GM23338 (cell line): ENCODE data around the gene TREML4. TPM values are rescaled to one million over a fixed set of nuclear protein-coding genes. Genes with fewer than 3 reads are reported as not detected.

Experiments
- ATAC-seq: fragments of 200-7000 bp; cut with Tn5 transposase; 3 replicates; pipeline ENCODE4 v1.9.1; 2020
- DNase-seq: peaks from one replicate; pipeline ENCODE4 v3.0.0-alpha.2; 2015; ENCODE audit warnings: low spot score
- H2AFZ ChIP-seq: fragments of 200-600 bp; sonication (generic); 2 replicates; pipeline ENCODE4 v1.8.0; 2016; ENCODE audit warnings: antibody characterized with exemption, mild to moderate bottlenecking, moderate library complexity
- H3F3A ChIP-seq: fragments of 200-600 bp; sonication (generic); replicated peaks from 2 replicates; pipeline ENCODE4 v1.8.0; 2017; ENCODE audit warnings: antibody characterized with exemption, mixed run types, low read depth
- H3K27ac ChIP-seq: fragments of 200-600 bp; sonication (generic); 2 replicates; pipeline ENCODE4 v1.6.1; 2016; ENCODE audit warnings: low read depth
- H3K27me3 ChIP-seq: fragments of 200-600 bp; sonication (generic); 2 replicates; pipeline ENCODE4 v1.8.0; 2016; ENCODE audit warnings: mild to moderate bottlenecking, mixed run types, moderate library complexity; ENCODE audit not compliant: insufficient read depth
- H3K36me3 ChIP-seq: fragments of 200-600 bp; sonication (generic); 2 replicates; pipeline ENCODE4 v1.8.0; 2016; ENCODE audit warnings: mild to moderate bottlenecking; ENCODE audit not compliant: insufficient read depth
- H3K4me1 ChIP-seq: fragments of 200-600 bp; sonication (generic); 2 replicates; pipeline ENCODE4 v1.8.0; 2016; ENCODE audit warnings: mild to moderate bottlenecking, moderate library complexity; ENCODE audit not compliant: insufficient read depth
- H3K4me2 ChIP-seq: fragments of 200-600 bp; sonication (generic); 2 replicates; pipeline ENCODE4 v1.7.1; 2017; ENCODE audit warnings: mixed run types
- H3K4me3 ChIP-seq: fragments of 200-600 bp; sonication (generic); 2 replicates; pipeline ENCODE4 v1.6.1; 2016; ENCODE audit warnings: mixed run types
- H3K79me2 ChIP-seq: fragments of 200-600 bp; sonication (generic); replicated peaks from 2 replicates; pipeline ENCODE4 v1.8.0; 2017; ENCODE audit warnings: mild to moderate bottlenecking; ENCODE audit not compliant: insufficient read depth
- H3K9me2 ChIP-seq: fragments of 200-600 bp; sonication (generic); 2 replicates; pipeline ENCODE4 v1.8.0; 2017; ENCODE audit not compliant: insufficient read depth
- H4K20me1 ChIP-seq: fragments of 200-600 bp; sonication (generic); replicated peaks from 2 replicates; pipeline ENCODE4 v1.8.0; 2017; ENCODE audit warnings: mild to moderate bottlenecking; ENCODE audit not compliant: insufficient read depth
- H3K27ac Mint-ChIP-seq: 2 replicates; pipeline ENCODE4 v1.8.0; 2020; ENCODE audit warnings: inconsistent platforms, mild to moderate bottlenecking, moderate library complexity, mixed read lengths
- H3K27me3 Mint-ChIP-seq: 3 replicates; pipeline ENCODE4 v1.8.0; 2022; ENCODE audit warnings: low read depth, mild to moderate bottlenecking, moderate library complexity, mixed read lengths, inconsistent platforms; ENCODE audit not compliant: insufficient read depth, poor library complexity
- H3K36me3 Mint-ChIP-seq: 3 replicates; pipeline ENCODE4 v1.8.0; 2021; ENCODE audit warnings: low read depth, mild to moderate bottlenecking, inconsistent platforms, moderate library complexity, mixed read lengths
- H3K4me1 Mint-ChIP-seq: 3 replicates; pipeline ENCODE4 v1.8.0; 2020; ENCODE audit warnings: mild to moderate bottlenecking, inconsistent platforms, mixed read lengths
- H3K4me3 Mint-ChIP-seq: 3 replicates; pipeline ENCODE4 v1.8.0; 2021; ENCODE audit warnings: moderate library complexity, mild to moderate bottlenecking, inconsistent platforms, mixed read lengths
- H3K9me3 Mint-ChIP-seq: 3 replicates; pipeline ENCODE4 v1.8.0; 2020; ENCODE audit warnings: moderate library complexity, mild to moderate bottlenecking, inconsistent platforms, mixed read lengths
- CREB1 ChIP-seq: fragments of 250-450 bp; sonication (Bioruptor Pico); IDR thresholded peaks from 2 replicates; pipeline ENCODE4 v1.5.0; 2020; ENCODE audit warnings: low read depth, mild to moderate bottlenecking, moderate library complexity
- CTCF ChIP-seq, 2 experiments: fragments of 200-600 bp in 1 of 2; sonication (generic) in 1 of 2; conservative IDR thresholded peaks; 2 replicates each; pipeline versions ENCODE4 v1.5.1 to v1.6.1; 2016 to 2017; ENCODE audit warnings: antibody characterized with exemption in 2 of 2, low read depth in 2 of 2, mild to moderate bottlenecking in 2 of 2, moderate library complexity in 1 of 2
- EZH2 ChIP-seq: fragments of 200-600 bp; sonication (generic); IDR thresholded peaks from one replicate; pipeline ENCODE4 v1.8.0; 2017; ENCODE audit warnings: antibody characterized with exemption, mild to moderate bottlenecking, low read depth; ENCODE audit not compliant: unreplicated experiment
- EZH2phosphoT487 ChIP-seq: fragments of 200-600 bp; sonication (generic); IDR thresholded peaks from one replicate; pipeline ENCODE4 v1.8.1; 2018; ENCODE audit warnings: antibody characterized with exemption; ENCODE audit not compliant: unreplicated experiment
- JUNB ChIP-seq: IDR thresholded peaks from one replicate; pipeline ENCODE4 v1.6.1; 2016; ENCODE audit warnings: antibody characterized with exemption; ENCODE audit not compliant: unreplicated experiment
- NANOG ChIP-seq: IDR thresholded peaks from 2 replicates; pipeline ENCODE4 v1.6.1; 2016; ENCODE audit warnings: antibody characterized with exemption, borderline replicate concordance
- POLR2AphosphoS5 ChIP-seq: IDR thresholded peaks from 2 replicates; pipeline ENCODE4 v1.6.1; 2016; ENCODE audit warnings: antibody characterized with exemption, low read depth
- REST ChIP-seq: IDR thresholded peaks from one replicate; pipeline ENCODE4 v1.6.1; 2018; ENCODE audit warnings: antibody characterized with exemption; ENCODE audit not compliant: unreplicated experiment
- STAT1 ChIP-seq: IDR thresholded peaks from one replicate; pipeline ENCODE4 v1.6.1; 2016; ENCODE audit warnings: antibody characterized with exemption; ENCODE audit not compliant: unreplicated experiment
- ZNF114 ChIP-seq: fragments of 250-450 bp; sonication (Bioruptor Pico); IDR thresholded peaks from 2 replicates; pipeline ENCODE4 v1.5.0; 2020; ENCODE audit warnings: mild to moderate bottlenecking, moderate library complexity
- ZNF331 ChIP-seq: fragments of 250-450 bp; sonication (Bioruptor Pico); IDR thresholded peaks from 2 replicates; pipeline ENCODE4 v1.5.0; 2020; ENCODE audit warnings: low read depth, mild to moderate bottlenecking, moderate library complexity
- polyA plus RNA-seq: library from polyadenylated mRNA; unstranded; fragments of >200 nt; fragmentation: Nextera tagmentation; extraction: Ambion mirVana; gene quantifications from 2 replicates; pipeline ENCODE4 v1.2.1, GENCODE V29; 2016
- total RNA-seq: library from RNA; depleted of rRNA; stranded (reverse); fragments of >200 nt; shearing (Covaris generic); gene quantifications from 2 replicates; pipeline ENCODE4 v1.2.3, GENCODE V29; 2014
- TF ChIP-seq, protein P1 (sequence below): fragments of 250-450 bp; sonication (Bioruptor Pico); IDR thresholded peaks from 2 replicates; pipeline ENCODE4 v1.5.0; 2020; ENCODE audit warnings: mild to moderate bottlenecking, moderate library complexity
- TF ChIP-seq, protein P2 (sequence below): IDR thresholded peaks from 2 replicates; pipeline ENCODE4 v1.6.1; 2016; ENCODE audit warnings: antibody characterized with exemption

Gene TREML4
- total and polyA plus RNA-seq, 2 experiments from 2014 or later = not detected

- Mint-ChIP-seq H3K4me1 (no peaks in the 10 kb centered on the region), H3K27me3 (no peaks in the 10 kb centered on the region), H3K9me3 (peaks cover 16% of the 10 kb centered on the region), H3K4me3 (no peak overlapping the region), H3K27ac (no peak overlapping the region), H3K36me3 (peaks cover 8% of the 10 kb centered on the region; the same call in 2 of the 3 replicates)
- H3K79me2 ChIP-seq = no peaks in the 10 kb centered on the region
- no peak overlapping the region for H3K27ac ChIP-seq
- peaks cover 6% of the 10 kb centered on the region; the same call in 1 of the 2 replicates for H3K9me2 ChIP-seq
- no peak for TF ChIP-seq EZH2phosphoT487
- TF ChIP-seq, protein P1, sequence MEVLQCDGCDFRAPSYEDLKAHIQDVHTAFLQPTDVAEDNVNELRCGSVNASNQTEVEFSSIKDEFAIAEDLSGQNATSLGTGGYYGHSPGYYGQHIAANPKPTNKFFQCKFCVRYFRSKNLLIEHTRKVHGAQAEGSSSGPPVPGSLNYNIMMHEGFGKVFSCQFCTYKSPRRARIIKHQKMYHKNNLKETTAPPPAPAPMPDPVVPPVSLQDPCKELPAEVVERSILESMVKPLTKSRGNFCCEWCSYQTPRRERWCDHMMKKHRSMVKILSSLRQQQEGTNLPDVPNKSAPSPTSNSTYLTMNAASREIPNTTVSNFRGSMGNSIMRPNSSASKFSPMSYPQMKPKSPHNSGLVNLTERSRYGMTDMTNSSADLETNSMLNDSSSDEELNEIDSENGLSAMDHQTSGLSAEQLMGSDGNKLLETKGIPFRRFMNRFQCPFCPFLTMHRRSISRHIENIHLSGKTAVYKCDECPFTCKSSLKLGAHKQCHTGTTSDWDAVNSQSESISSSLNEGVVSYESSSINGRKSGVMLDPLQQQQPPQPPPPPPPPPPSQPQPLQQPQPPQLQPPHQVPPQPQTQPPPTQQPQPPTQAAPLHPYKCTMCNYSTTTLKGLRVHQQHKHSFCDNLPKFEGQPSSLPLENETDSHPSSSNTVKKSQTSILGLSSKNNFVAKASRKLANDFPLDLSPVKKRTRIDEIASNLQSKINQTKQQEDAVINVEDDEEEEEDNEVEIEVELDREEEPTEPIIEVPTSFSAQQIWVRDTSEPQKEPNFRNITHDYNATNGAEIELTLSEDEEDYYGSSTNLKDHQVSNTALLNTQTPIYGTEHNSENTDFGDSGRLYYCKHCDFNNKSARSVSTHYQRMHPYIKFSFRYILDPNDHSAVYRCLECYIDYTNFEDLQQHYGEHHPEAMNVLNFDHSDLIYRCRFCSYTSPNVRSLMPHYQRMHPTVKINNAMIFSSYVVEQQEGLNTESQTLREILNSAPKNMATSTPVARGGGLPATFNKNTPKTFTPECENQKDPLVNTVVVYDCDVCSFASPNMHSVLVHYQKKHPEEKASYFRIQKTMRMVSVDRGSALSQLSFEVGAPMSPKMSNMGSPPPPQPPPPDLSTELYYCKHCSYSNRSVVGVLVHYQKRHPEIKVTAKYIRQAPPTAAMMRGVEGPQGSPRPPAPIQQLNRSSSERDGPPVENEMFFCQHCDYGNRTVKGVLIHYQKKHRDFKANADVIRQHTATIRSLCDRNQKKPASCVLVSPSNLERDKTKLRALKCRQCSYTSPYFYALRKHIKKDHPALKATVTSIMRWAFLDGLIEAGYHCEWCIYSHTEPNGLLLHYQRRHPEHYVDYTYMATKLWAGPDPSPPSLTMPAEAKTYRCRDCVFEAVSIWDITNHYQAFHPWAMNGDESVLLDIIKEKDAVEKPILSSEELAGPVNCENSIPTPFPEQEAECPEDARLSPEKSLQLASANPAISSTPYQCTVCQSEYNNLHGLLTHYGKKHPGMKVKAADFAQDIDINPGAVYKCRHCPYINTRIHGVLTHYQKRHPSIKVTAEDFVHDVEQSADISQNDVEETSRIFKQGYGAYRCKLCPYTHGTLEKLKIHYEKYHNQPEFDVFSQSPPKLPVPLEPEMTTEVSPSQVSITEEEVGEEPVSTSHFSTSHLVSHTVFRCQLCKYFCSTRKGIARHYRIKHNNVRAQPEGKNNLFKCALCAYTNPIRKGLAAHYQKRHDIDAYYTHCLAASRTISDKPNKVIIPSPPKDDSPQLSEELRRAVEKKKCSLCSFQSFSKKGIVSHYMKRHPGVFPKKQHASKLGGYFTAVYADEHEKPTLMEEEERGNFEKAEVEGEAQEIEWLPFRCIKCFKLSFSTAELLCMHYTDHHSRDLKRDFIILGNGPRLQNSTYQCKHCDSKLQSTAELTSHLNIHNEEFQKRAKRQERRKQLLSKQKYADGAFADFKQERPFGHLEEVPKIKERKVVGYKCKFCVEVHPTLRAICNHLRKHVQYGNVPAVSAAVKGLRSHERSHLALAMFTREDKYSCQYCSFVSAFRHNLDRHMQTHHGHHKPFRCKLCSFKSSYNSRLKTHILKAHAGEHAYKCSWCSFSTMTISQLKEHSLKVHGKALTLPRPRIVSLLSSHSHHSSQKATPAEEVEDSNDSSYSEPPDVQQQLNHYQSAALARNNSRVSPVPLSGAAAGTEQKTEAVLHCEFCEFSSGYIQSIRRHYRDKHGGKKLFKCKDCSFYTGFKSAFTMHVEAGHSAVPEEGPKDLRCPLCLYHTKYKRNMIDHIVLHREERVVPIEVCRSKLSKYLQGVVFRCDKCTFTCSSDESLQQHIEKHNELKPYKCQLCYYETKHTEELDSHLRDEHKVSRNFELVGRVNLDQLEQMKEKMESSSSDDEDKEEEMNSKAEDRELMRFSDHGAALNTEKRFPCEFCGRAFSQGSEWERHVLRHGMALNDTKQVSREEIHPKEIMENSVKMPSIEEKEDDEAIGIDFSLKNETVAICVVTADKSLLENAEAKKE (CRISPR knock-in tag) = no peak
- no peak for TF ChIP-seq ZNF114 (CRISPR knock-in tag)
- no peak for TF ChIP-seq JUNB
- TF ChIP-seq CREB1 = no peak
- TF ChIP-seq, protein P2, sequence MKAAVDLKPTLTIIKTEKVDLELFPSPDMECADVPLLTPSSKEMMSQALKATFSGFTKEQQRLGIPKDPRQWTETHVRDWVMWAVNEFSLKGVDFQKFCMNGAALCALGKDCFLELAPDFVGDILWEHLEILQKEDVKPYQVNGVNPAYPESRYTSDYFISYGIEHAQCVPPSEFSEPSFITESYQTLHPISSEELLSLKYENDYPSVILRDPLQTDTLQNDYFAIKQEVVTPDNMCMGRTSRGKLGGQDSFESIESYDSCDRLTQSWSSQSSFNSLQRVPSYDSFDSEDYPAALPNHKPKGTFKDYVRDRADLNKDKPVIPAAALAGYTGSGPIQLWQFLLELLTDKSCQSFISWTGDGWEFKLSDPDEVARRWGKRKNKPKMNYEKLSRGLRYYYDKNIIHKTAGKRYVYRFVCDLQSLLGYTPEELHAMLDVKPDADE = no peak
- TF ChIP-seq CTCF (conservative IDR thresholded peaks at IDR 0.05; ENCODE audit: low read depth in 2 of 2) = no peak
- TF ChIP-seq STAT1 = no peak
- no peak for TF ChIP-seq NANOG
- no peak for TF ChIP-seq EZH2
- no peak for TF ChIP-seq REST
- no peak for TF ChIP-seq POLR2AphosphoS5
- no peak for TF ChIP-seq ZNF331 (CRISPR knock-in tag)
- H3F3A ChIP-seq = no peaks in the 10 kb centered on the region
- ATAC-seq (no peak), DNase-seq (no peak)
- no peaks in the 10 kb centered on the region for H3K4me1 ChIP-seq
- H3K4me2 ChIP-seq = no peak overlapping the region
- no peak overlapping the region for H2AFZ ChIP-seq
- H4K20me1 ChIP-seq = no peaks in the 10 kb centered on the region
- H3K4me3 ChIP-seq = no peak overlapping the region
- H3K36me3 ChIP-seq = no peaks in the 10 kb centered on the region
- no peaks in the 10 kb centered on the region for H3K27me3 ChIP-seq
These were observed 38.4 kb downstream of the TREML4 start for GRCh38 chr6:41266541-41266940.
